T-cell (primary cell): ENCODE results near the gene PSEN2. TPM values are rescaled to one million over a fixed set of nuclear protein-coding genes. Genes with fewer than 3 reads are reported as not detected.
A peak's percentile ranks its signal among the peaks of the same experiment; 100 is the strongest.

Experiments used
- ATAC-seq, 4 experiments: fragments of 200-7000 bp in 3 of 4; fragments of 150-1000 bp in 1 of 4; cut with Tn5 transposase; replicated peaks in 1 of 4; 1 replicate in 3 of 4; 2 replicates in 1 of 4; pipeline ENCODE4 v1.10.0; 2021; ENCODE audit warnings: moderate library complexity in 3 of 4, mild to moderate bottlenecking in 2 of 4, moderate number of reproducible peaks in 1 of 4
- CTCF ChIA-PET, 2 donors: fragments of 300-600 bp; sonication (Branson Sonifier 250); formaldehyde crosslinking; loops; one replicate each; lab custom pipeline; 2022; ENCODE audit warnings: antibody characterized with exemption in 2 of 2; lab: Charles Lee
- POLR2A ChIA-PET, 2 donors: fragments of 300-600 bp; sonication (Branson Sonifier 250); formaldehyde crosslinking; loops; one replicate each; lab custom pipeline; 2022; ENCODE audit warnings: antibody characterized with exemption in 2 of 2; lab: Charles Lee
- DNase-seq, 35 experiments: peaks; one replicate each; pipeline versions ENCODE4 v3.0.0 to v3.0.0-alpha.2; 2013 to 2023
- H3K27ac ChIP-seq: one replicate; pipeline ENCODE4 v1.5.1; 2013; ENCODE audit warnings: low read length
- H3K27me3 ChIP-seq, 2 experiments: replicated peaks in 1 of 2; 1 replicate in 1 of 2; 2 replicates in 1 of 2; pipeline versions ENCODE4 v1.6.1 to v1.7.0; 2013; ENCODE audit warnings: low read length in 1 of 2, mixed read lengths in 1 of 2; ENCODE audit not compliant: control insufficient read depth in 2 of 2, insufficient read depth in 2 of 2; ENCODE audit errors: extremely low read depth in 1 of 2
- H3K36me3 ChIP-seq, 2 donors: 1 replicate in 1 of 2; 2 replicates in 1 of 2; pipeline versions ENCODE4 v1.6.1 to v1.7.0; 2013; ENCODE audit warnings: low read length in 1 of 2; ENCODE audit not compliant: control insufficient read depth in 2 of 2, insufficient read depth in 1 of 2; ENCODE audit errors: extremely low read depth in 1 of 2
- H3K4me1 ChIP-seq, 2 experiments: 1 replicate in 1 of 2; 2 replicates in 1 of 2; pipeline versions ENCODE4 v1.6.1 to v1.7.0; 2013; ENCODE audit warnings: low read length in 2 of 2, mixed read lengths in 1 of 2; ENCODE audit not compliant: insufficient read depth in 2 of 2, control insufficient read depth in 1 of 2; ENCODE audit errors: extremely low read depth in 1 of 2
- H3K4me3 ChIP-seq, 2 donors: 1 replicate in 1 of 2; 2 replicates in 1 of 2; pipeline versions ENCODE4 v1.5.1 to v1.7.0; 2013; ENCODE audit warnings: mild to moderate bottlenecking in 2 of 2, low read length in 1 of 2, moderate library complexity in 1 of 2; ENCODE audit not compliant: control insufficient read depth in 1 of 2; ENCODE audit errors: extremely low read depth in 1 of 2
- H3K9me3 ChIP-seq: 2 replicates; pipeline ENCODE4 v1.7.0; 2013
- H3K27ac Mint-ChIP-seq, 2 donors: one replicate each; pipeline ENCODE4 v1.8.0; 2020 to 2021; ENCODE audit warnings: mild to moderate bottlenecking in 2 of 2, mixed read lengths in 2 of 2
- H3K27me3 Mint-ChIP-seq, 2 donors: one replicate each; pipeline ENCODE4 v1.8.0; 2021 to 2022; ENCODE audit warnings: mixed read lengths in 2 of 2
- H3K36me3 Mint-ChIP-seq: one replicate; pipeline ENCODE4 v1.8.0; 2021; ENCODE audit warnings: mixed read lengths
- H3K4me1 Mint-ChIP-seq, 3 donors: one replicate each; pipeline ENCODE4 v1.8.0; 2020 to 2022; ENCODE audit warnings: mixed read lengths in 3 of 3, mild to moderate bottlenecking in 1 of 3
- H3K4me3 Mint-ChIP-seq, 3 donors: one replicate each; pipeline ENCODE4 v1.8.0; 2020 to 2022; ENCODE audit warnings: mild to moderate bottlenecking in 3 of 3, mixed read lengths in 3 of 3, moderate library complexity in 3 of 3
- H3K9me3 Mint-ChIP-seq, 3 donors: one replicate each; pipeline ENCODE4 v1.8.0; 2020 to 2022; ENCODE audit warnings: mixed read lengths in 3 of 3
- WGBS: methylation state at CpG from one replicate; pipeline ENCODE4 v1.1.5; 2013; ENCODE audit warnings: missing lambda C conversion rate; ENCODE audit not compliant: insufficient coverage; 5-methylcytosine and 5-hydroxymethylcytosine counted together
- total RNA-seq, 35 experiments: library from RNA in 6 of 35; stranded (reverse) in 6 of 35; fragments of 120-200 nt in 1 of 35; gene quantifications; one replicate each; pipeline versions ENCODE4 v1.2.1 to v1.2.4 and lab custom pipeline; 2013 to 2026

Gene PSEN2
- total RNA-seq, 5 donors from 2014 or later (not counting 1 experiment from before 2014, with no cell fraction given) = 1.9 to 5.6 (median 4.0) TPM

- Histone ChIP-seq H3K27ac (no peak overlapping the region), H3K4me3 (no peak overlapping the region), H3K4me1 (peaks cover 2 to 18% of the 10 kb centered on the region in 2 experiments), H3K9me3 (no peaks in the 10 kb centered on the region), H3K27me3 (peaks cover 3 to 14% of the 10 kb centered on the region in 2 experiments), H3K36me3 (no peaks in the 10 kb centered on the region)
- Mint-ChIP-seq H3K27me3 (peaks cover 0 to 7% of the 10 kb centered on the region in 2 donors), H3K36me3 (peaks cover 4% of the 10 kb centered on the region), H3K4me1 (peaks cover 10 to 18% (median 15%) of the 10 kb centered on the region in 3 donors), H3K27ac (no peak overlapping the region), H3K4me3 (no peak overlapping the region), H3K9me3 (no peaks in the 10 kb centered on the region)
- DNase-seq (no peak), ATAC-seq (no peak)
- WGBS = 93% methylated on average over 8 of the region's 12 CpGs
- ChIA-PET CTCF (interaction anchor here in 1 of 2 donors (0.6 kb wide), 1 partner anchor 200 kb away, joined by 12 read pairs; no protein-coding TSS in a partner anchor), POLR2A (no interaction called here)
These were observed 4.4 kb downstream of the PSEN2 start for GRCh38 chr1:226874579-226875425.

- Mint-ChIP-seq H3K27me3 (peaks cover 0 to 2% of the 10 kb centered on the region in 2 donors), H3K27ac (no peak overlapping the region), H3K36me3 (peaks cover 4% of the 10 kb centered on the region), H3K9me3 (no peaks in the 10 kb centered on the region), H3K4me3 (no peak overlapping the region), H3K4me1 (peaks cover 5 to 14% (median 10%) of the 10 kb centered on the region in 3 donors)
- ChIA-PET CTCF (no interaction called here), POLR2A (no interaction called here)
- Histone ChIP-seq H3K27ac (no peak overlapping the region), H3K9me3 (no peaks in the 10 kb centered on the region), H3K4me1 (peaks cover 0 to 13% of the 10 kb centered on the region in 2 experiments), H3K36me3 (no peaks in the 10 kb centered on the region), H3K4me3 (no peak overlapping the region), H3K27me3 (peaks cover 3 to 10% of the 10 kb centered on the region in 2 experiments)
- DNase-seq (no peak), ATAC-seq (no peak)
- WGBS = 70% methylated on average over 2 of the region's 11 CpGs
These were observed 5.4 kb downstream of the PSEN2 start for GRCh38 chr1:226875641-226876295.

- Mint-ChIP-seq H3K27ac (no peak overlapping the region), H3K4me3 (no peak overlapping the region), H3K9me3 (no peaks in the 10 kb centered on the region), H3K36me3 (peaks cover 4% of the 10 kb centered on the region), H3K27me3 (no peaks in the 10 kb centered on the region), H3K4me1 (peaks cover 11 to 15% (median 14%) of the 10 kb centered on the region in 3 donors)
- ChIA-PET CTCF (no interaction called here), POLR2A (interaction anchor here in 1 of 2 donors (0.5 kb wide), 1 partner anchor 10 kb away, joined by 4 read pairs; no protein-coding TSS in a partner anchor)
- H3K27me3 ChIP-seq = no peaks in the 10 kb centered on the region
- no peak overlapping the region for H3K4me3 ChIP-seq
- no peak for ATAC-seq
- no peak for DNase-seq
- no peak overlapping the region for H3K27ac ChIP-seq
- H3K36me3 ChIP-seq = no peaks in the 10 kb centered on the region
- H3K9me3 ChIP-seq = no peaks in the 10 kb centered on the region
- 92% methylated on average over 5 of the region's 7 CpGs for WGBS
- H3K4me1 ChIP-seq = peaks cover 4 to 12% of the 10 kb centered on the region in 2 experiments
These were observed 7.3 kb downstream of the PSEN2 start for GRCh38 chr1:226877669-226878068.

- H3K4me3 Mint-ChIP-seq = no peak overlapping the region
- no peaks in the 10 kb centered on the region for H3K36me3 ChIP-seq
- H3K9me3 ChIP-seq = no peaks in the 10 kb centered on the region
- no peaks in the 10 kb centered on the region for H3K27me3 ChIP-seq
- no peak overlapping the region for H3K27ac ChIP-seq
- no peak overlapping the region for H3K4me3 ChIP-seq
- H3K27ac Mint-ChIP-seq = peak overlapping the region in 1 of 2 donors; percentile 88
- H3K9me3 Mint-ChIP-seq = no peaks in the 10 kb centered on the region
- WGBS = 95% methylated on average over 13 of the region's 14 CpGs
- H3K36me3 Mint-ChIP-seq = no peaks in the 10 kb centered on the region
- DNase-seq = no peak
- no peaks in the 10 kb centered on the region for H3K27me3 Mint-ChIP-seq
- ATAC-seq = no peak
- POLR2A ChIA-PET = no interaction called here
- CTCF ChIA-PET = no interaction called here
- peaks cover 21 to 39% of the 10 kb centered on the region in 2 experiments for H3K4me1 ChIP-seq
- H3K4me1 Mint-ChIP-seq = peaks cover 39 to 44% (median 43%) of the 10 kb centered on the region in 3 donors
These were observed 10.2 kb downstream of the PSEN2 start for GRCh38 chr1:226880372-226881287.

GRCh38 chr1:226881515-226882185 is 11.2 kb downstream of the PSEN2 start:
- Histone ChIP-seq H3K9me3 (no peaks in the 10 kb centered on the region), H3K4me1 (peaks cover 21 to 47% of the 10 kb centered on the region in 2 experiments), H3K4me3 (no peak overlapping the region), H3K27me3 (no peaks in the 10 kb centered on the region), H3K27ac (peak overlapping the region; percentile 74), H3K36me3 (no peaks in the 10 kb centered on the region)
- Mint-ChIP-seq H3K27me3 (no peaks in the 10 kb centered on the region), H3K27ac (peak overlapping the region; percentile 86 to 88), H3K4me1 (peaks cover 46 to 54% (median 53%) of the 10 kb centered on the region in 3 donors), H3K36me3 (no peaks in the 10 kb centered on the region), H3K4me3 (peak overlapping the region; percentile 55 to 77 (median 67)), H3K9me3 (no peaks in the 10 kb centered on the region)
- ChIA-PET CTCF (interaction anchor here in 1 of 2 donors (1.5 kb wide), 1 partner anchor 31 kb away, joined by 4 read pairs; no protein-coding TSS in a partner anchor), POLR2A (no interaction called here)
- 97% methylated on average over 14 of the region's 15 CpGs for WGBS
- DNase-seq (no peak), ATAC-seq (no peak)
